Endothelial cell of hepatic sinusoid (primary cell): ENCODE measurements around the gene DPYD.

Experiments
- in situ Hi-C: cut with HindIII; loops from 2 replicates; pipeline ENCODE4 v1.10.0; 2017; ENCODE audit warnings: low sequenced_read_pairs

The DPYD gene

DNA sequence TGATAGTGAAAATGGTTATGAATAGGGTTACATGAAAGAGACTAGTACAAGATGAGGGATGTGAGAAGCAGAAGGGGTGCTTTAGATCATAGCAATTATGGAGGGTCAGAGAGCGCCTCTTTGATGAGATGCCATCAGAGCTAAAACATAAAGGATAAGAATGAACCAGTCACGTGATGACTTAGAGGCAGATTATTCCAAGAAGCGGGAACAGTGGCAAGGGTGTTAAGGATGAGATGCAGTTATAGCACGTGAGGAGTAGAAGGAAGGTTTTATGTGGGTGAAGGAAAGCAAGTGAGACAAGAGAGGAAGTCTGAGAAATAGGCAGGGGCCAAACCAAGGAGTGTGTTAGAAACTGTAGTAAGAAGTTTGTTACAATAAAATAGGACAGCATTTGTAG is 360.1 kb downstream of the DPYD start:
- in situ Hi-C loops = no loop called here

DNA sequence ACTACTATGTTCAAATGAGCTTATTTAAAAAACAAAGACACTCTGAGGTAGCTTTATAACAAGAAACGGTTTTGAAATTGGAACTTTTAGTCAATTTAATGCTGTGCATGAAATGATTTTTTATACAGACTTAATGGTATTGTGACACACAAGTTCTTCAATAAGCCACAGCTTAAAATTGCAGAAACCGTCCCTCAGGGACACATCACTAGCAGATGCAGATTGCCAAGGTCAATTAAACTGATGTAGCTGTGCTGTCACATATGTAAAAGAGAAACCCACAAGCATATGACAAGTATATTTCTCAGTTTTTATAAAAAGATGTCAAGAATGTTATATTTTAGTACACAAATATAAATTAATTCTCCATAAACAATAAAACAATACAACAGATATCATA is 366.9 kb downstream of the DPYD start:
- in situ Hi-C loops = no loop called here

DNA sequence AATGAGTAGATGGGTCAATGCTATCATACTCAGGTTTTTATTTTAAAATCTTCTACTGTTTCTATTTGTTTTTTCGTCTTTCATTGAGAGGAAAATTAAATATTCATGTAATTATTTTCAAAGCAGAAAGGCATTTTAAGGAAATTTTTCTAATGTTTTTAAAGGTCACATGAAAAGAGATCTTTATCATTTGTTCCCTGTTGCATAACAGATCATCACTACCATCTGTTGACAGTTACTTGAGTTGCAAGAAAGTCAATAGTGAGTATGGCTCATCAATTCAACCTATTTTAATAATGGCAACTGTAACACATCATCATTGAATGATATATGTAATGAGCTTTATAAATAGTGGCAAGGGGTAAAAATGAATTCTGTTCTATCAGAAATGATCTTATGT is 369.7 kb downstream of the DPYD start:
- in situ Hi-C loops = no loop called here

DNA sequence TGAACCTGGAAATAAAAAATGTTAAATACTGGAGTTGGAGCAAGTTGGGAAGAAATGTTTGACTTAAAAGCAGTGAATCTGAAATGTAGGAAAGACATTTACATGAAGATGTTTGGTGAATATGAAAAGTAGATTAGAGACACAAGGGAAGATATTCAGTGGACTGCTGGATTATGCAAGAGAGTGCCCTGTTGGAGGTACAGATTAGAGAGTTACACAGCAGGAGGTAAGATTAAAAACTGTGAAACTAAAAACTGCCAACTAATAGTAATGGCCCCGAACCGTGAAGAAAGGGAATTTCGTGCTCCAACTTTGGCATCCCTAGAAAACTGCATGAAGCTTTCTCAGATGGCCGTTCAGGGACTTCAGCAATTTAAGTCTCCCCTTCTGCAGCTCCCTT is 375.4 kb downstream of the DPYD start:
- in situ Hi-C loops = loop anchor here (5.0 kb wide), 1 partner anchor 62 kb away; no protein-coding TSS in a partner anchor

GRCh38 chr1:97540346-97540888 is 380.4 kb downstream of the DPYD start:
- in situ Hi-C loops = no loop called here

DNA sequence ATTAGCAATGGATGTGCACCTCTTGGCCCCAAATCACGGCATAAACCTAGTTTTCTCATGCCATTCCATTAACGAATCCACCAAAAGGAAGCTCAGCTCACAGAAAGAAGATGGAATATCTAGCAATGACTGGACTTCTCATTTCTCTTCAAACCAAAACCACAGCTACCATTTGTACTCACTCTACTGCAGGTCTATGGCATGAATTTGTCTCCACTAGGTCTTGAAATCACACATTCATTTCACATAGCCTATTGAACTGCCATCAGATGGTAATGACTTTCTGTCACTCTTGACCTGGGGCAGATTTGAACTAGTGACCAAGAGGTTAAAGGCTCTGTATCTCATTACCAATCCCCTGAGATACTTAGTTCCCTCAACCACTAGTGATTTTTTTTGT is 382.7 kb downstream of the DPYD start:
- in situ Hi-C loops = no loop called here

DNA sequence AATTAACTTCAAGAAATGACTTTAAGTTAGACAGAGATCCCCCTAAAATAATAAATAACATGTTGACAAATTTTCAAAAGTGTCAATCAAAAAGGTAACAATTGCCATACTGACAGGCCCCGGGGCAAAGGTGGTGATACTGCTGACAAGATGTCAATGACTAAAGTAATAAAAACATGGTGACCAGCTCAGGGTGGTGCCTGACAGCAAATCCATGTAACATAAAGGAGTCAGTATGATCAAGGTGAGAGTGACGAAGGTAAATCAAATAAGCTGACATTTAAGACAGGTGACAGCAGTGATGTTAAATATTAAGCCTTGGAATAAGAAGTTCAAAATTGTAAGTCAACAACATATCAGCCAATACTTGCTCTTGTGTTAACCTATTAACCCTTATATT is 387.5 kb downstream of the DPYD start:
- in situ Hi-C loops = no loop called here

GRCh38 chr1:97529600-97529999 is 391.2 kb downstream of the DPYD start:
- in situ Hi-C loops = no loop called here

DNA sequence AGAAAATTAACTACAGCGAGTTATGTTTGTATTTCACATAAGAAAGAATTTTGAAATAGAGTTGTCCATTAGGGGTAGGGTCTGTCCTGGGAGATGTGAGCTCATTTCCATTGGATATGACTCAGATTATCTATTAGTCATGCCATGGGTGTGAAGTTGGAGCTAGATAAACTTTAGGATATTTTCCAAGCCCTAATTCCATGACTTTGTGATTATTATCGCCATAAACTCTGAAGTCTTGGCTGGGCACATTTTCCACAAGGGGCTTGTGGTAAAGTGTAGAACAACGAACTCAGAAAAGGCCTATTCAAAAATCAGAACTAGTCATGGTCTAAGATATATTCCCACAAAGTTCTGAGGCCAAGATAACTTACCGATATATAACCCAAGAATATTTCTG is 396.6 kb downstream of the DPYD start:
- in situ Hi-C loops = no loop called here

GRCh38 chr1:97516588-97516987 is 404.2 kb downstream of the DPYD start:
- in situ Hi-C loops = no loop called here

GRCh38 chr1:97508653-97509218 is 412.1 kb downstream of the DPYD start:
- in situ Hi-C loops = no loop called here

- in situ Hi-C loops = no loop called here
These were observed 413.0 kb downstream of the DPYD start for GRCh38 chr1:97507863-97508262.

- in situ Hi-C loops = no loop called here
These were observed 414.5 kb downstream of the DPYD start for GRCh38 chr1:97506368-97506767.

DNA sequence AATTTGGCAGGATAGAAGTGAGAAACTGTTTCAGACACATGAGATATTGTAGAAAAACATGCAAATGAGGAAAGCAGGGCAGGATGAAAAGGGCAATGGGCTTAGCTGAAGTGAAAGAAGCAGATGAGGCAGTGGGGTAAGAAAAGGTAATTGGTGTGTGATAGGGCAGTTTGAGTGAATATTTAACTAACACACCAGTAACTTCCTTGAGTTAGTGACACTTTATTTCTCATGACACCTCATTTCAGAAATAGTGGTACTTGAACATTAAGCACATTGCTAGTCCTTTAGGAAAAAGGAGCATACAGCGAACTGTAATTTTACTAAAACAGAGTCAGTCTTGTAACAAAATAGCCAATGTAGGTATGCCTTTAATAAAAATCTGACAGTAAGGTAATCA is 415.0 kb downstream of the DPYD start:
- in situ Hi-C loops = no loop called here

- in situ Hi-C loops = no loop called here
These were observed 415.5 kb downstream of the DPYD start for GRCh38 chr1:97505289-97505688.

DNA sequence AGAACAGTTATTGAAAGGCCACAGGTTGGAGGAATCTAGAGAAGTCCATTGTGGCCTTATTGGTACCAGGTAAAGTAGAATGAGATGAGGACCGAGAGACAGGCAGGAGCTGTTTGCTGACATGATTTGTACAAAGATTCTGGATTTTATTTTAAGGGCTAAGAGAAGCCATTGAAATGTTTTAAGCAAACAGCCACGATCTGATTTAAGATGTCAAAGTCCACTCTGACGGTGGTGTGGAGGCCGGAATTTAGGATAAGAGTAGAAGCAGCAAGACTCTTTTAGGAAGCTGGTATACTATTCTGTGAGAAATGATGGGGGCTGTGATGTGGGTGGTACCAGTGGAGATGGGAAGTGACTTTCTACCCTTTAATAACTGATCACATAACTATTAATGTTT is 418.5 kb downstream of the DPYD start:
- in situ Hi-C loops = no loop called here

DNA sequence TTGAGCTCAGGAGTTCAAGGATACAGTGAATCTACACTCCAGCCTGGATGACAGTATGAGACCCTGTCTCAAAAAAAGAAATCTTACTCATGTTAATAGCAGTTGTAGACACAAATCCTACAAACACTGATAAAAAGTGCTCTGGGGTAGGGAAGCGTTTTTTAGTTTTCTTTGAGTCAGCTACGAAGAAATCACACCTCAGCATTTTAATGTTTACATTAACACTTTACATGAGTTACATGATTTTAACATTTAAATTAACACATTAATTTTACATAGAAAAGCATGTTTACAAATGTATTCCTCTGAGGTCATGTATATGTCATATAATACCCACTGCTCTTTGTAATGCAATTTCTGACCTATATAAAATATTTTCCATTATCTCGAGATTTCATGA is 419.2 kb downstream of the DPYD start:
- in situ Hi-C loops = no loop called here

DNA sequence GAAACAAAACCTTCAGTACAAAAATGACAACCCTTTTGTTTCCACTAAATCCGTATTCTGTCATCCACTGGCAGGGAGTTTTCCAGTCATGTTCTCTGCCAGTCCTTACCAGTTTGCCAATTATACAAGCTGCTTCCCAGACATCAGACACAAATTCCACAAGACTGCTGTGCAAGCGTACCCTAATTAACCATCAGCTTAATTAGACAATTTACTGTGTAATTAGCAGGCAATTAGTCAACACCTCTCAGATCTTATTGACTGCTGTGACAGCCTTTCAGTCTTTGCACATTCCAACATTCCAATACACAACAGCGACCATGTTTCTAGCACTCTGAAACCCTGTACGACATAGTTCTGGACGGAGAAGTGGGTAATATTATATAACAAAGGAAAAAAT is 420.1 kb downstream of the DPYD start:
- in situ Hi-C loops = no loop called here

- in situ Hi-C loops = no loop called here
These were observed 421.2 kb downstream of the DPYD start for GRCh38 chr1:97499667-97500066.

GRCh38 chr1:97489834-97490233 is 431.0 kb downstream of the DPYD start:
- in situ Hi-C loops = no loop called here

- in situ Hi-C loops = no loop called here
These were observed 432.3 kb downstream of the DPYD start for GRCh38 chr1:97488530-97488929.

- in situ Hi-C loops = no loop called here
These were observed 438.8 kb downstream of the DPYD start for GRCh38 chr1:97482022-97482421.

DNA sequence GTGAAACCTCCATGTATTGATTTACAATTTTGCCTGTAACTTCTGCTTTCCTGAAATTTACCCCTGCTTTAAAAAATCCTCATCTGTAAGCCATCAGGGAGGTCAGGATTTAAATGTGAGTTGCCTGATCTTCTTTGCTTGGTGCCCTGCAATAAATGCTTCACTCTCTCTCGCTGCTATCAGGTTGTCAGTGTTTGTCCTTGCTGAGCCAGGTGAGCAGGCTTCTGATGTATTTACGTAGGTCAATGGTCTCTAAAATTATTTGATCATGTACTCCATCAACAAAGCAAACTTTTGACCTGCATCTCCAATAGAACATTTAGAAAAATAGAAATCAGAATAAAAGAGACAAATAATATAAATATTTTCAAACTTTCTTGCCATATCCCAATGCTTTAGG is 453.4 kb downstream of the DPYD start:
- in situ Hi-C loops = no loop called here
